Stimulated activated CD4-positive, alpha-beta T cell treated with anti-CD3 and anti-CD28 coated beads, TNF-alpha, amount 100 ng/mL, for 48 hours (primary cell): ENCODE measurements around the gene TRIP4.
"Not testable (repeated sequence)": the region's sequence is repeated elsewhere in the genome, so short reads cannot be mapped to it uniquely, and the experiment has no call there.

Experiments used
- DNase-seq, 3 donors: peaks; one replicate each; pipeline ENCODE4 v3.0.0-alpha.2; 2020; ENCODE audit warnings: low read depth in 3 of 3

TRIP4 gene

GRCh38 chr15:64381000-64381751 is 6.5 kb upstream of the TRIP4 start, which contains the start of gene PCLAF:
PCLAF (minus strand) TSS chr15:64381441; CDS start chr15:64381371, 70 bp downstream.
- peak; percentile 91 to 94 (median 93) for DNase-seq

DNA sequence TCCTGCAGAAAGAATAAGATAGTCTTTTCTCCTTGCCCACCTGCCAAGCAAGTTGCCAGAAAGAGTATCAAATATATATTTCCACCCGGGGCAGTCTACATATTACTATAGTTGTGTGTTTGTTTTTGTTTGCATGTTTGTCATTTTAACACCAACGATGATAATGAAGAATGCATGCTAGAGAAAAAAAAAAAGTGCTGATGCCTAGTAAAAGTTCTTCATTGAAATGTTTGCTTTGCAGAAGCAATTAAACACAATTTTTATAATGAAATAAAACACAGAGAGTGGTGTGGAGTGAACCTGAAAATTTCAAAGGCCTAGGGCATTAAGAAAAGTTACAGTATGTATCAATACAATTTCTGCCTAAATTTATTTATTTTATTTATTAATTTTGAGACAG is 3.9 kb upstream of the TRIP4 start:
- no peak for DNase-seq

DNA sequence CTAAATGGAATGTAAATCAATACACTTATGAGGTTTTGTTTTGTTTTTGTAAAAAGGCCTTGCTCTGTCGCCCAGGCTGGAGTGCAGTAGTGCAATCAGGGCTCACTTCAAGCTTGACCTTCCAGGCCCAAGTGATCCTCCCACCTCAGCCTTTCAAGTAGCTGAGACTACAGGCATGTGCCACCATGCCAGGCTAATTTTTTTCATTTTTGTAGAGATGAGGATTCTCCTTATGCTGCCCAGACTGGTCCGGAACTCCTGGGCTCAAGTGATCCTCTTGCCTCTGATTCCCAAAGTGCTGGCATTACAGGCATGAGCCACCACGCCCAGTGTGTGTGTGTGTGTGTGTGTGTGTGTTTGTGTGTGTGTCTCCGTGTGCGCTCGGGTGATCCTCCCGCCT is 1.3 kb upstream of the TRIP4 start:
- DNase-seq = no peak

DNA sequence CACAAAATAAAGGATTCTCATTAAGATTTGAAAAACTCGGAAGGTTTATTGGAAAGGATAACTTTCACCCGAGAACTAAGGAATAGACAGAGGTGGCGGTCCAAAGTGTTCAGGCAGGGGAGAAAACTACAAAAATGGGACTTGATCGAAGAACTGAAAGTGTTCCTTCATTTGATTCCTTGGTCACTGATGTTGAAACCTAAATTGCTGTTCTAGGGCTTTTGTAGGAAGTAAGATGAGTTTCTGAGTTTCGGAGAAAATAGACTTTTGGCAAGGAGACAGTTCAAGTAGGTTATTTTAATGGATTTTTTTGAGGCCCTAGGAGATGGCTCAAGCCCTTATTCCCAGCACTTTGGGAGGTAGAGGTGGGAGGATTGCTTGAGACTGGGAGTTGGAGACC is 1.4 kb downstream of the TRIP4 start:
- DNase-seq = no peak

GRCh38 chr15:64392471-64392870 is 4.8 kb downstream of the TRIP4 start:
- DNase-seq = not testable (repeated sequence)

DNA sequence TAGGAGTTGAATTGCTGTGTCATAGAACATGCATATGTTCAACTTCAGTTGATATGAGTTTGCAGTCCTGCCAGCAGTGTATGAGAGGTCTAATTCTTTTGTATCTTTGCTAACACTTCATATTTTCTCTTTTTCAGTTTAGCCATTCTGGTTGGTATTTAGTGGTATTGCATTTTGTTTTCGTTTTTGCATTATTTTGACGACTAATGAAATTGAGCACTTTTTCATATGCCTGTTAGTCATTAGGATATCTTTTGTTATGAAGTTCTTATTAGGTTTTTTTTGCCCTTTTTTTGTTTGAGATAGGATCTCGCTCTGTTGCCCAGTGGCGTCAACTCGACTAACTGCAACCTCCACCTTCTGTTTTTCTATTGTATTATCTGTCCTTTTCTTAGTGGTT is 9.2 kb downstream of the TRIP4 start:
- DNase-seq = no peak

- DNase-seq = no peak
These were observed 10.9 kb downstream of the TRIP4 start for GRCh38 chr15:64398575-64398974.

- DNase-seq = no peak
These were observed 12.9 kb downstream of the TRIP4 start for GRCh38 chr15:64400583-64400982.

GRCh38 chr15:64412216-64412615 is 24.6 kb downstream of the TRIP4 start:
- no peak for DNase-seq

DNA sequence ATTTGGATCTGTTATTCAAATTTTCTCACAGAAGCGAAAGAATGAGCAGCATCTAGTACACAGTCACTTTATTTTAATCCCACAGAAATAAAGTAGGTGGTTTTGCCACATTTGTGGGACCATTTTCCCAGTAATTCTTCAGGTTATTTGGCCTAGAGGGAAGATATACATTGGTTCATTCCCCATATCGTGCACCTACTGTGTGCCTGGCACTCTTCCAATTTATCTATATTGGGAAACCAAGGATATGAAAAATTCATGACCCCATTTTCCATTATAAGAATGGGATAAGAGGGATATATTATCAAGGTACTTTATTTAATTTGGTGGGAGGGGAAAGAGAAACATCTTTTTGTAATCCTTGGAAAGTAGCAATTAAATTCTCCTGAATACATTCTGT is 35.1 kb downstream of the TRIP4 start:
- DNase-seq = no peak

DNA sequence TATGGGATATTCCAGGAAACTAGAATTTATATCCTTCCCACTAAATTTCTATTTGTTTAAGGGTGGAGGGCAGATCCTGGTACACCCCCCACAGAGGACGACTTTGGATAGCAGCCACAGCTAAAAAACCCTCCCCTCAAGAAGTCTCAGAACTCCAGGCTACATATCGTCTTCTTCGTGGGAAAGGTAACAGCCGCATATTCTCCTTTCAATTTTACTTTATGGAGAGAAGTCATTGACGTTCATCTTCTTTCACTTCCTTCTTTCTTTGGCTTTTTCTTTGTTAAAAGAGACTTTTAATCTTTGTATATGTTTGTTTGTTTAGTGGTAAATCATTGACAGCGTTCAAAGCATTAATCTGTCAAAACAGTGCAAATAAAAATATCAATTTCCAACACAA is 36.3 kb downstream of the TRIP4 start:
- DNase-seq = no peak

DNA sequence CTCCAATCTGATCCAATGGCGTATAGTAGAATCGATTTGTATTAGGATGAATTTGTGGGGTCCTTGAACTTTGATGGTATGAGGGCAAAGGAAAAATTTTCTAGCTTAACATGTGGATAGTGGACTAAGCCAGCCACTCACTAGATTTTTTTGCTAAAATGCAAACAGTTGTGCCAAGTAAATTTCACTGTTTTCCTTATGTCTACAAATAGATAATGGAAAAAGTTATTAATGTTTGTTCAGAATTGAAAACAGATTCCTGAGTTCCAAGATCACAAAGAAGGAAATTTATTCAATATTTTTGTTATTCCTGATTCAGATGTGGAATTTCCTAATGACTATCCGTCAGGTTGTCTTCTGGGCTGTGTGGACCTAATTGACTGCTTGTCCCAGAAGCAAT is 37.6 kb downstream of the TRIP4 start:
- DNase-seq = no peak

- DNase-seq = no peak
These were observed 39.3 kb downstream of the TRIP4 start for GRCh38 chr15:64426845-64427465.

GRCh38 chr15:64429448-64429847 is 41.8 kb downstream of the TRIP4 start:
- peak in 1 of 3 donors; percentile 15 for DNase-seq

GRCh38 chr15:64430000-64430735 is 42.5 kb downstream of the TRIP4 start:
- no peak for DNase-seq

GRCh38 chr15:64437982-64438381 is 50.3 kb downstream of the TRIP4 start:
- no peak for DNase-seq

GRCh38 chr15:64438653-64439447 is 51.2 kb downstream of the TRIP4 start:
- no peak for DNase-seq

DNA sequence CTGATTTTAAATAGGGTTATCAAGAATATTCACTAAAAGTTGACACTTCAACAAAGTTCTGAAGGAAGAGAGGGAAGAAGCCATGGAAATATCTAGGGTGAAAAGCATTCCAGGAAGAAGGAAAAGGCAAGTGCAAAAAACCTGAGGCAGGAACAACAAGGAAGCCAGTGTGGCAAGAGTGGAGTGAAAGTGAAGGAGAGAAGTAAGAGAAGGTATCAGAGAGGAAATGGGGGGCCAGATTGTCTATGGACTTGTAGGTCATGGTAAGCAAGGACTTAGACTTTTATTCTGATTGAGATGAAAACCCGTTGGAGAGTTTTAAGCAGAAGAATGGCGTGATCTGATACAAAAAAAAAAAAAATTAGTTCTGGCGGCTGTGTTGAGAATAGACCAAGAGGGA is 54.2 kb downstream of the TRIP4 start:
- DNase-seq = no peak

GRCh38 chr15:64443016-64443415 is 55.4 kb downstream of the TRIP4 start:
- no peak for DNase-seq

DNA sequence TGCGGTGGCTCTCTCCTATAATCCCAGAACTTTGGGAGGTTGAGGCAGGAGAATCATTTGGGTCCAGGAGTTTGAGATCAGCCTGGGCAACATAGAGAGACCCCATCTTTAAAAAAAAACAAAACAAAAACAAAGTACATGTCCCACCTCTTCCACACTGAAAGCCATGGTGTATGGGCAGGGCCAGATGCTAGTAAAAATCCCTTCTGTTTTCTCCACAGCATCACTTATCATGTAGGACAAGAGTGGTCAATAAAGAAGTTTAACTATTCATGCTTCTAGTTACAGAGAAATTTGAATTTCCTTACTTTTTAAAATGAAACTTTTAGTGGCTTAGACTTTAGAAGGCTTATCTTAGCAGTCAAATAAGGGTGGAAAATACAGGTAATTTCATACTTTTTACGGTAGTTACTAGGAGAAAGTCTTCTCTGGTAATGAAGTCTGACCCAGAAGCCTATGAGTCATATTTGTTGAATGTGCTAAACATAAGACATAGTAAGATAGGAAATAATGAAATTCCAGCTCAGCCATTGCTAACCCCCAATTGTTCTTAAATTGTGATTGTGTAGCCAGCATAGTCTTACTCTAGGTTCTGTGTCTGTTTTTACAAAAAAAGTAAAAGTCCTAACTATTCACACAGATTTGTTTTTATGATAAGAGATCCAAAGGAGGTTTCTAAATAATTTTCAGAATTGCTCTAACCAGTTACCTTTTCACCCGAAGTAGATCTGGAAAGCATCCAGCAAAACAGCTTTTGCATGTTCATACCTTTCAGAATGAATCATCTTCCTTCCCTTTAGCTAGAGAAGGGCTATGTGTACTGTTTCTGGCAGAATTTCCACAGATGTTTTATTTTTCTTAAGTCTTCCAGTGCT is 56.3 kb downstream of the TRIP4 start:
- DNase-seq = no peak

DNA sequence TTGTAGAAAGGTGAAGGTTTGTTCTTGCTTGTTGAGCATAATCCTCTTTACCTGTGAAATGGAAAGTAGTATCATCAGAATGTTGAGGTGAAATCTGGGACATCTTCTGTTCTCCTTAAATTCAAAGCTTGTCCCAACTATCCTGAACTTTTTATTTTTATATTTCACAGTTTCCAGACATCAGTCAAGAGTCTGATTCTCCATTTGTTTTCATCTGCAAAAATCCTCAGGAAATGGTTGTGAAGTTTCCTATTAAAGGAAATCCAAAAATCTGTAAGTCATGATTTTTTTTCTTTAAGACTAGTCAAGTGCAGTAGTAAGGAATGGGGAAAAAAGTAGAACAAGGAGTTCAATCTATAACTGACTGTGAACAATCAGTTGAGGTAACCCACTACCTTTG is 57.2 kb downstream of the TRIP4 start:
- no peak for DNase-seq
